A673 (cell line): ENCODE measurements around the gene FZD4.

Experiments used
- EZH2 ChIP-seq: fragments of 200-600 bp; sonication (generic); IDR thresholded peaks from 2 replicates; pipeline ENCODE4 v1.6.1; 2017; ENCODE audit warnings: borderline replicate concordance, low read depth, mild to moderate bottlenecking, mixed read lengths, antibody characterized with exemption, low read length; ENCODE audit not compliant: poor library complexity, severe bottlenecking
- TF ChIP-seq, protein P1 (sequence below): fragments of 300-800, 200-600 bp; sonication (generic); conservative IDR thresholded peaks from 2 replicates; pipeline ENCODE4 v1.5.1; 2017; ENCODE audit warnings: low read depth, mild to moderate bottlenecking, antibody characterized with exemption, low read length, moderate library complexity, mixed read lengths

DNA sequence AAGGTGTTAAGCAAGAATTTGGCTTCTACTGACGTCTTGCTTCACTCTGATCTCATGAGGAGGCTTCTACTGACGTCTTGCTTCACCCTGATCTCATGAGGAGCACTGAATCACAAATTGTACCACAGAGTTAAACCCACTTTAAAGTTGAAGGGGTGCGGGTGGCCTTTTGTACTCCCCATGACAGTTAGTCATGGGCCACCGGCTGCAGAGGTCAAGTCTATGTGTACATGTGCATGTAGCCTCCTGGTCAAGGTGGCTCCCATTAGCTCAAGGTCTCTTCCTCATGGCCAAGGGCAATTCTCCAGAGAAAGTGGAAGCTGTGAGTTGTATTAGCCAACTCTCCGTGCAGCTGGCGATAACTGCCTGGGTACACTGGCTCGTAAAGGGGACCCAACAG lies 23.1 kb upstream of the FZD4 start:
- TF ChIP-seq, protein P1, sequence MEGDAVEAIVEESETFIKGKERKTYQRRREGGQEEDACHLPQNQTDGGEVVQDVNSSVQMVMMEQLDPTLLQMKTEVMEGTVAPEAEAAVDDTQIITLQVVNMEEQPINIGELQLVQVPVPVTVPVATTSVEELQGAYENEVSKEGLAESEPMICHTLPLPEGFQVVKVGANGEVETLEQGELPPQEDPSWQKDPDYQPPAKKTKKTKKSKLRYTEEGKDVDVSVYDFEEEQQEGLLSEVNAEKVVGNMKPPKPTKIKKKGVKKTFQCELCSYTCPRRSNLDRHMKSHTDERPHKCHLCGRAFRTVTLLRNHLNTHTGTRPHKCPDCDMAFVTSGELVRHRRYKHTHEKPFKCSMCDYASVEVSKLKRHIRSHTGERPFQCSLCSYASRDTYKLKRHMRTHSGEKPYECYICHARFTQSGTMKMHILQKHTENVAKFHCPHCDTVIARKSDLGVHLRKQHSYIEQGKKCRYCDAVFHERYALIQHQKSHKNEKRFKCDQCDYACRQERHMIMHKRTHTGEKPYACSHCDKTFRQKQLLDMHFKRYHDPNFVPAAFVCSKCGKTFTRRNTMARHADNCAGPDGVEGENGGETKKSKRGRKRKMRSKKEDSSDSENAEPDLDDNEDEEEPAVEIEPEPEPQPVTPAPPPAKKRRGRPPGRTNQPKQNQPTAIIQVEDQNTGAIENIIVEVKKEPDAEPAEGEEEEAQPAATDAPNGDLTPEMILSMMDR = no peak
- no peak for TF ChIP-seq EZH2
